A673 (cell line): ENCODE results near the gene ME3. TPM values are rescaled to one million over a fixed set of nuclear protein-coding genes. Genes with fewer than 3 reads are reported as not detected.

ENCODE experiments used
- BruUV-seq: library from RNA; stranded (reverse); fragments of 400-500 nt; replicated peaks from 2 replicates; lab custom pipeline; 2021; lab: Mats Ljungman, UMichigan
- CTCF ChIA-PET: fragments of 300-600 bp; sonication (Branson Sonifier 250); formaldehyde crosslinking; loops from one replicate; lab custom pipeline; 2022; ENCODE audit warnings: antibody characterized with exemption; lab: Charles Lee
- POLR2A ChIA-PET: fragments of 300-600 bp; sonication (Branson Sonifier 250); formaldehyde crosslinking; loops from one replicate; lab custom pipeline; 2022; ENCODE audit warnings: antibody characterized with exemption; ENCODE audit not compliant: low non-redundant PET; lab: Charles Lee
- DNase-seq: peaks from one replicate; pipeline ENCODE4 v3.0.0-alpha.2; 2015; ENCODE audit warnings: low spot score
- H3K27ac ChIP-seq: fragments of 200-600 bp; sonication (generic); 2 replicates; pipeline ENCODE4 v1.5.1; 2016; ENCODE audit warnings: mixed run types, low read depth, mild to moderate bottlenecking, mixed read lengths, antibody characterized with exemption, low read length; ENCODE audit not compliant: poor library complexity, severe bottlenecking
- H3K27me3 ChIP-seq: fragments of 200-600 bp; sonication (generic); replicated peaks from 2 replicates; pipeline ENCODE4 v1.6.1; 2017; ENCODE audit warnings: mixed run types, low read depth, mild to moderate bottlenecking, mixed read lengths, antibody characterized with exemption, low read length; ENCODE audit not compliant: insufficient read depth, poor library complexity
- H3K36me3 ChIP-seq: fragments of 200-600 bp; sonication (generic); 2 replicates; pipeline ENCODE4 v1.6.1; 2016; ENCODE audit warnings: mixed run types, mild to moderate bottlenecking, mixed read lengths, antibody characterized with exemption, low read length; ENCODE audit not compliant: insufficient read depth, poor library complexity, severe bottlenecking
- H3K4me1 ChIP-seq: fragments of 200-600 bp; sonication (generic); 2 replicates; pipeline ENCODE4 v1.6.1; 2017; ENCODE audit warnings: mixed run types, mild to moderate bottlenecking, mixed read lengths, antibody characterized with exemption, low read length; ENCODE audit not compliant: insufficient read depth, poor library complexity, severe bottlenecking
- H3K4me3 ChIP-seq: fragments of 200-600 bp; sonication (generic); 2 replicates; pipeline ENCODE4 v1.5.1; 2016; ENCODE audit warnings: low read depth, mixed run types, mild to moderate bottlenecking, mixed read lengths, low read length; ENCODE audit not compliant: poor library complexity, severe bottlenecking
- H3K9me3 ChIP-seq: fragments of 200-600 bp; sonication (generic); 2 replicates; pipeline ENCODE4 v1.6.1; 2016; ENCODE audit warnings: mixed run types, low read depth, mild to moderate bottlenecking, mixed read lengths, antibody characterized with exemption, low read length; ENCODE audit not compliant: poor library complexity, severe bottlenecking
- CTCF ChIP-seq: fragments of 300-800, 200-600 bp; sonication (generic); conservative IDR thresholded peaks from 2 replicates; pipeline ENCODE4 v1.5.1; 2017; ENCODE audit warnings: low read depth, mild to moderate bottlenecking, antibody characterized with exemption, low read length, moderate library complexity, mixed read lengths
- EZH2 ChIP-seq: fragments of 200-600 bp; sonication (generic); IDR thresholded peaks from 2 replicates; pipeline ENCODE4 v1.6.1; 2017; ENCODE audit warnings: borderline replicate concordance, low read depth, mild to moderate bottlenecking, mixed read lengths, antibody characterized with exemption, low read length; ENCODE audit not compliant: poor library complexity, severe bottlenecking
- intact Hi-C: fragments of 100-400 bp; cut with micrococcal nuclease; formaldehyde crosslinking; loops from one replicate; pipeline ENCODE4 v1.10.0; 2022; ENCODE audit not compliant: unreplicated experiment
- total RNA-seq: library from RNA; stranded (reverse); gene quantifications from 2 replicates; pipeline ENCODE4 v1.2.3, GENCODE V29; 2021

ME3 gene
- total RNA-seq, 1 experiment from 2014 or later = 7.6 TPM

DNA sequence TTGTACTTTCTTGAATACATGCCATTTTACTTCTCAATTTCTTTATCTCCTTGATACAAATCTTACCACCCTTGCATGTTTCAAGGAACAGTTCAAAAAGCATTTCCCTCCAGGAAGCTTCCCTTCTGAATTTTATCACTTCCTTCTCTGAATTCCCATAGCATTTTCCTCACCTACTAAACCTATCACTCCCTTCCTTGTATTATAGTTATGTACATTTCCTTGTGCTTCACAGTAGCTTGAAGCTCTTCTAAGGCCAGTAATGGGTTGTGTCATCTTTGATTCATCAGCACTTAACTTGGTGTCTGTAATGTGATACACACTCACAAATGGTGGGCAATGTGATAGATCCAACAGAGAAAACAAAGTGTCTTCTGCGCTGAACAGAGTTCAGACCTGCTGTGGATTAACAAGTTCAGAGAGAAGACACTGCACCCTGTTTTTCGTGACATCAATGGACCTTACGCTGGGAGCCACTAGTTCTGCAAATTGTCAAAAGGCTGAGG is 170.2 kb downstream of the ME3 start:
- ChIA-PET CTCF (no interaction called here), POLR2A (no interaction called here)
- no peak for DNase-seq
- no TSS peak for BruUV-seq
- Histone ChIP-seq H3K27me3 (no peaks in the 10 kb centered on the region), H3K4me1 (no peaks in the 10 kb centered on the region), H3K4me3 (no peak overlapping the region), H3K36me3 (no peaks in the 10 kb centered on the region), H3K27ac (no peak overlapping the region), H3K9me3 (no peaks in the 10 kb centered on the region)
- TF ChIP-seq EZH2 (no peak), CTCF (no peak)
- intact Hi-C loops = no loop called here

DNA sequence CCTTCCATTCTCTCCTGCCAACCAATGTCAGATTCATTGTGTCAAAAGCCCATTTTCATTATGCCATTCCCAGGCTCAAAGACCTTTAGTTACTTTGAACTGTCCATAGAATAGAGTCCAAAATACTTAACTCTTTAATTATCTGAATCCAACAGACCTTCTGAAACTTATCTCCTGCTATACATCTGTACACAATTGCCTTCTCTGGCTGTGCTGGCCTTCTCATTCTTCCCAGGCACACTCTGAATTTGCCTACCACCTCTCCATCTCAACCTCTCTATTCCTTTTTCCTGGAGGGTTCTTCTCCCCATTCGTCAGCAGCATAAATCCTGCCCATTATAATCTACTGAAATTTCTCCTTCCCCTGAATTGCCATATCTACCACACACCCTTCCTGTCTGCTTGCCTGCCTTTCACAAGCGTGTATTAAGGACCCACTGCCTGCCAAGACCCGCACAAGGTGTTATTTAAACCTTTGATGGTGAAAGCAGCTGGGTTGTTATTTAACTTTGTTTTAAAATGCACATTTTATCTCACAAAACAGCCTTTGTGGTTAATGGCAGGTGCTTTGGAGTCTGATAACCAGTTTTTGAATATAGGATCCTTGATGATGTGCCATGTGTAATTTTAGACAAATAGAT is 171.8 kb downstream of the ME3 start:
- intact Hi-C loops = no loop called here
- ChIA-PET CTCF (no interaction called here), POLR2A (no interaction called here)
- Histone ChIP-seq H3K9me3 (no peaks in the 10 kb centered on the region), H3K27me3 (no peaks in the 10 kb centered on the region), H3K4me1 (no peaks in the 10 kb centered on the region), H3K36me3 (no peaks in the 10 kb centered on the region), H3K4me3 (no peak overlapping the region), H3K27ac (no peak overlapping the region)
- no TSS peak for BruUV-seq
- no peak for DNase-seq
- no peak for TF ChIP-seq CTCF
- TF ChIP-seq EZH2 = no peak

- TF ChIP-seq CTCF = no peak
- no peak for TF ChIP-seq EZH2
- Histone ChIP-seq H3K27ac (no peak overlapping the region), H3K4me3 (no peak overlapping the region), H3K36me3 (no peaks in the 10 kb centered on the region), H3K9me3 (no peaks in the 10 kb centered on the region), H3K4me1 (peaks cover 5% of the 10 kb centered on the region), H3K27me3 (no peaks in the 10 kb centered on the region)
- DNase-seq = no peak
- ChIA-PET POLR2A (no interaction called here), CTCF (no interaction called here)
- no TSS peak for BruUV-seq
- intact Hi-C loops = no loop called here
Measured at GRCh38 chr11:86499723-86500129, 172.7 kb downstream of the ME3 start.
